Lower leg skin (tissue), 3 donors: ENCODE data around the gene GSDMA.

ENCODE experiments used
- CTCF ChIP-seq, 3 donors: fragments of 450-650 bp; IDR thresholded peaks; one replicate each; pipeline ENCODE4 v1.5.1; 2016; ENCODE audit warnings: antibody characterized with exemption in 3 of 3, mild to moderate bottlenecking in 3 of 3, moderate library complexity in 2 of 3
- POLR2A ChIP-seq, 2 donors: fragments of 450-650 bp; IDR thresholded peaks; one replicate each; pipeline ENCODE4 v1.6.1; 2016 to 2017; ENCODE audit warnings: antibody characterized with exemption in 2 of 2, mild to moderate bottlenecking in 1 of 2, moderate library complexity in 1 of 2

GRCh38 chr17:39951924-39952679 is 10.7 kb upstream of the GSDMA start:
- TF ChIP-seq CTCF (IDR thresholded peaks at IDR 0.05) (no peak), POLR2A (IDR thresholded peaks at IDR 0.05) (no peak)
